Hematopoietic multipotent progenitor cell treated with erythropoietin and hydrocortisone succinate and interleukin-3 and kit ligand, for 4 days (in vitro differentiated cells): ENCODE data around the gene RGL3.
"Not testable (repeated sequence)": the region's sequence is repeated elsewhere in the genome, so short reads cannot be mapped to it uniquely, and the experiment has no call there.

Source experiments
- DNase-seq: peaks from one replicate; pipeline ENCODE4 v3.0.0-alpha.2; 2015

The RGL3 gene

DNA sequence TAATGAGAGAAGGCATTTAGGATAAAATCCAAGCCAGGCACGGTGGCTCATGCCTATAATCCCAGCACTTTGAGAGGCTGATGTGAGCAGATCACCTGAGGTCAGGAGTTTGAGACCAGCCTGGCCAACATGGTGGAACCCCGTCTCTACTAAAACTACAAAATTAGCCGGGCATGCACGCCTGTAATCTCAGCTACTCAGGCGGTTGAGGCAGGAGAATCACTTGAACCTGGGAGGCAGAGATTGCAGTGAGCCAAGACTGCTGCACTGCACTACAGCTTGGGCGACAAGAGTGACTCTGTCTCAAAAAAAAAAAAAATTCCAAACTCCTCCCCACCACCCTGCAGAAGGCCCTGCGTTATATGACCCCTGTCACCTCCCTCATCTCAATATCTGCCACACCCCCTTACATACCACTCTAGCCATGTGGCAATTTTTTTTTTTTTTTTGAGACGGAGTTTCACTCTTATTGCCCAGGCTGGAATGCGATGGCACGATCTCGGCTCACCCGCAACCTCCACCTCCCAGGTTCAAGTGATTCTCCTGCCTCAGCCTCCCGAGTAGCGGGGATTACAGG lies 39.8 kb downstream of the RGL3 start:
- not testable (repeated sequence) for DNase-seq

DNA sequence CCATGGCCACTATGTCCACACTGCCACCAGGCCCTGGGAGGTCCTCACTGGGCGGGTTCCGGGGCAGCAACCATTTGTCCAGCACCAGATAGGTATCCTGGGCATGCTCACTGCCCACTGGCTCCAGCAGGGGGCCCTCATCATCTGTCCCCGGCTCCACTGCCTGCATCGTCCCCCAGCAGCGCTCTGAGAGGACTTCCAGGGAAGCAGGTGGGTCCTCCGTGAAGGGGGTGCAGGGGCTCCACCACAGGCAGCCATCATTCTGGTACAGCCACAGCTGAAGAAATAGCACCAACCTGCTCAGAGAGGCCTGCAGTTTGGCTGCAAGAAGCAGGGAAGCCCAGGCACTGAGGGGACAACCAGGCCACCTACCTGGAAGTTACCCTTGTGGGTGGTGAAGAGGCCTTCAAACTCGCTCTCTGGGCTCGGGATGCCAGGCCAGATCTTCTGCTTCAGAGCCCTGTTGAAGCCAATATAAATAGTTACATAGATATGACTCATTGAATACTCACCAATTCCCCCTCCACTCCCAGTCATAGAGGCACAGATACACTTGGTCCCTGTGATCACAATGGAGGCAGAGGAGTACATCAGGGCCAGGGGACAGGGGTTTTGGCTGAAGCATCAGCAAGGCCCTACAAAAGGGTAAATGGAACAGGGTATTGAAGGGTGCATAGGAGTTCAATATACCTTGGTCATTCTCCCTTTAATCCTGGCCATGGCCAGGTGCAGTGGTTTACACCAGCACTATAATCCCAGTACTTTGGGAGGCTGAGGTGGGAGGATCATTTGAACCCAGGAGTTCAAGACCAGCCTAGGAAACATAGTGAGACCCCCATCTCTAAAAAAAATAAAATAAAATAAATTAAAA lies 40.6 kb downstream of the RGL3 start:
- peak; percentile 75 for DNase-seq

DNA sequence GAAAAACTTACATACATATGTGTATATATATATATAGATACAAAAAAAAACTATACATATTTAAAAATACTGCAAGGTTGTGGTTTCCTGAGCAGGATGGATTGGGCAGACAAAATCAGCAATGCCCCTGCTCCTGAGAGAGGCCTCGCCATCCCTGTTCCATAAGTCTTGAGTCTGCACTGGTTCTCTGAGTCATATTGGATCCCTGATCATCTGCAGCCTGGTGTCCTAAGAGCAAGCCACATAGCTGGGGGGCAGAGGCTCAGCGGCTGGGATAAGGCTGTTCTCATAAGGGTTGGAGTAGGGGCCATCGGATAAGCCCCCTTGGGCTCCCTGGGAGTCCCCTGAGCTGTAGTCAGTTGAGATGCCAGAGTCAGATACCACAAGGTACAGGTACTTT lies 41.4 kb downstream of the RGL3 start:
- DNase-seq = no peak

DNA sequence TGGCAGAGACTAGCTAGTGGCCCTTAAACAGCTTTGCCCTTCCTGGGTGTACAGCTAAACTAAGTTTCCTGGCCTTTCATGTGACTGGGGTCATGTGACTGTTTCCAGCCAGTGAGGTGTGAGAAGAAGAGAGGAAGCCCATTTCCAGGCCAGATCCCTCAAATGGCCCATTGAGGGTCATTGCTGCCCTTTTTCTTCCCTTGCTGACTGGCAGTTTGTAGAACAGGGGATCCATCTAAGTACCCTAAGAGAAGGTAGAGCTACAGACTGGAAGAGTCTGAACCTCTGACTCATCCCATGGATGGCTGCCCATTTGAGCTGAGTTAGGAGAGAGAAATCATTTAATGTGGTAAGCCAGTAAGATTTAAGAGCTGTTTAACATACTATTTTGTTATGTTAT lies 41.9 kb downstream of the RGL3 start:
- peak; percentile 73 for DNase-seq

DNA sequence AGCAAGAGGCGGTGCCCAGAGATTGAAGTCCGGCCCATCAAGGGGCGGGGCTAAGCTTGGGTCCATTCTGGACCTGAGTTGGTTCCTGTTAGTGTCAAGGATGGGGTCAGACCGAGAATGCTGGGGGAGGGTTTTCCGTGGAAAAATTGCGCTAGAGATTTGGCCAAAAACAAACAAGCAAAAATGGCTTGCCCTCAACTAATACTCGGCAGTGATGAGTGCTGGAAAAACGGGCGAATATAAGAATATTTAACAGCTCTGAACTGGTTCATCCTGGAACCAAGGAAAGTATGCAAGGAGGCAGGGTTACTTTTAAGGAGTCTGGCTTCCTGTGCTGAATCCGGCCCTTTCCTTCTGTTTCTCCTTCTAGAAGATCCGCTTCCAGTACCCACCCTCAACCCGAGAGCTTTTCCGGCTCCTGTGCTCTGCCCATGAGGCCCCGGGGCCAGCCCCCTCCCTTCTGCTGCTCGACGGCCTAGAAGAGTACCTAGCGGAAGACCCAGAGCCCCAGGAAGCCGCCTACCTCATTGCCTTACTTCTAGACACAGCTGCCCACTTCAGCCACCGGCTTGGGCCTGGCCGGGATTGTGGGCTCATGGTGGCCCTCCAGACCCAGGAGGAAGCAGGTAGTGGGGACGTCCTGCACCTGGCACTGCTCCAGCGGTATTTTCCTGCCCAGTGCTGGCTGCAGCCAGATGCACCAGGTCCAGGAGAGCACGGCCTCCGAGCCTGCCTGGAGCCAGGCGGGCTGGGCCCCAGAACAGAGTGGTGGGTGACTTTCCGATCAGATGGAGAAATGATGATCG lies 43.8 kb downstream of the RGL3 start:
- peak; percentile 90 for DNase-seq

DNA sequence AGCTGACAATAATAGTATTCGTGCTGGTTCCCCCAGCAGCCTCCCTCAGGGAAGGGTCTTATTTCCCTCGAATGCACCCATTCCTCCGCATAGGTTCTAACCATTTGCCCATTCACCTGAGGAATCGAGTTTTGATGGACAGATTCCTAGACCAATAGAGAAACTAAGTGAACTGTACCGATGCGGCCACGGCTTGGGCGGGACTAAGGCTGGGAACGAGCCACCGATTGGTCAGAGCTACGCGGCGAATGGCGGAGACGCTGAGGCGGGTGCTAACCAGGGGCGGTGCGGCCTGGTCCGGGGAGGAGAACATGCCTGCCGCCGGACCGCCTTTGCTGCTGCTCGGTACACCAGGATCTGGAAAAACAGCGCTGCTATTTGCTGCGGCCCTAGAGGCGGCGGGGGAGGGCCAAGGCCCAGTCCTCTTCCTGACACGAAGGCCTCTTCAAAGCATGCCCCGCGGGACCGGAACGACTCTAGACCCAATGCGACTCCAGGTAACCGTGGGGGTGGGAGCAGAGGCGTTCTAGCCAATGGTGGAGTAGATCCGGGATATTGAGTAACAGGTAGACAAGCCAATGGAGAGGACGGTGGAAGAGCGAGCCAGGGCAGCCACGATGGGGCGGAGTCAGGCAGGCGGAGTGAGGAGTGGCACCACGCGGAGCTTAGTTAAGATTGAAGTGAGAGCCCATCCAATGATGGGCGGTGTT lies 44.5 kb downstream of the RGL3 start, which contains the start of gene SWSAP1:
Gene SWSAP1 (plus strand): TSS at position 234 of the 710 bp plus-strand sequence. CDS start 15 bp downstream, at position 249.
- DNase-seq = peak; percentile 100

DNA sequence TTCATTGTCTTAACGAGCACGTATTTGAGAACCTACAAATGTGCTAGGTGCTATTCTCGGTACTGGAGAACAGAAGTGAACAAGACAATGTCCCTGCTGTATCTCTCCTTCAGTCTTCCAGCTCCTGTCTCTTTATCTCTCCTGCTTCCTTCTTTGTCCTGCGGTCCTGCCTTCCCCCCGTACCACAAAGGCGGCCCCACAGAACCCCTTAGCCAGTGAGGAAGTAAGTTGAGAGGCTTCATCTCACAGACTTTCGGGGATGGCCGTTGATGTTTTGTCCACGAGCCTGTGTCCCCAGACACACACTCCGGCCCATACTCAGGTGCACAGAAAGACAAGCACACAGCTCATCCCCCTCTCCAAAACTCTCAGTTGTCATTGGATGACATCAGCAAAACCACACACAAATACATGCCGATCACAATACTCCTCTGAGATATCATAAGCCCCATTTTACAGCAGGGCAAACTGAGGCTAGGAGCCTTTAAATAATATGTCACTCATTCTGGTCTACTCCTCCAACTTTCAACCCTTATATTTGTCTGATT lies 45.2 kb downstream of the RGL3 start:
- peak; percentile 74 for DNase-seq

DNA sequence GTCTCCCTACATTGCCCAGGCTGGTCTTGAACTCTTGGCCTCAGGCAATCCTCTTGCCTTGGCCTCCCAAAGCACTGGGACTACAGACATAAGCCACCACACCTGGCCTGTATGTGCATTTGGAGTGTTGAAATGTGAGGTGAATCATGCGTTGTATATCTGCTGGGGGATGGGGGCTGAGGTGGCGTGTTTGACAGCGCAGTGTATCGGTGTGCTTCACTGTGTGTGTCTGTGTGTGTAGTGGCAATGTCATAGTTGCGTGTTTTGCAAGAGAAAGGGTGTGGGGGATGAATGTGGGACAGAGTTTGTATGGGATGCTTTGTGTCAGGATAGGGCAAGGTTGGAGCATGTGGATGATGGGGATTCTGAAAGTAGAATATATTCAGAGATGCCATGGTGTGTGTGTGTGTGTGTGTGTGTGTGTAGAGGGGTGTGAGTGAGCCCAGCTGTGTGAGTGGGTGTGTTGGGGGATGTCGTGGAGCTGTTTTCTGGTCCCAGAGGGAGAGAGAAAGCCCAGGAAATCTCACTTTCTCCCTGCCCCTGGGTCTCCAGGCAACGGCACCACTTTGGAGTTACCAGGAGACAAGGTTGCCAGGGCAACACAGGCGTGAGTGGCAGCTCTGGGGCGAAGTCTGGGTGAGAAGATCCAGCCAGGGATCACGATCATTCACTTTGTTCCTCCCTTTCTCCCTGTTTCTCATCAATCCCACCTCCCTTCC lies 45.8 kb downstream of the RGL3 start:
- peak; percentile 76 for DNase-seq

DNA sequence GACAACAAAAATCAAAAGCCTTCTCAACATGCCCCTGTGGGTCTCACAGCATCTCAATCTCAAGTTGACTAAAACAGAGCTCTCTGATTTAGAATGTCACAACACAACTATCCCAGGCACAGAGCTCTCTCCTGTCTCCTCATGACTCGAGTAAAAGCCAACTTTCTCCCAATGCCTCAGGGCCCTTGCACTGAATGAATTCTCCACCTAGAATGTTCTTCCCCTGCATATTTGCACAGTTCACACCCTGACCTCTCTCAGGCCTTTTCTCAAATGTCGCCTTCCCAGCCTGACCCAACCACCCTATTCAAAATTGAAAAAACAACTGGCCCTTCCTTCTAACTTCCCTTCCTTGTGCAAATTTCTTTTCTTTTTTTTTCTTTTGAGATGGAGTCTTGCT lies 48.4 kb downstream of the RGL3 start:
- no peak for DNase-seq

DNA sequence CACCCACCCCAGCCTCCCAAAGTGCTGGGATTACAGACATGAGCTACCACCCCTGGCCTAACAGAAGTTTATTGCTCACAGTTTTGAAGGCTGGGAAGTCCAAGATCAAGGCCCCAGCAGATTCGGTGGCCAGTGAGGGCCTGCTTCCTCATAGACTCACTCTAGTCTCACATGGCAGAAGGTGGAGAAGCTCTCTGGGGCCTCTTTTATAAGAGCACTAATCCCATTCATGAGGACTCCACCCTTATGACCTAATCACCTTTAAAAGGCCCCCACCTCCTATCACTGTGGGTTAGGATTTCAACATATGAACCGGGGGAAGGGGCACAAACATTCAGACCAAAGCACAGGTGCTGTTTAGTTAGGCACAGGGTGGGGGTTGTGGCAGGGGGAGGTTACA lies 51.6 kb downstream of the RGL3 start:
- no peak for DNase-seq

DNA sequence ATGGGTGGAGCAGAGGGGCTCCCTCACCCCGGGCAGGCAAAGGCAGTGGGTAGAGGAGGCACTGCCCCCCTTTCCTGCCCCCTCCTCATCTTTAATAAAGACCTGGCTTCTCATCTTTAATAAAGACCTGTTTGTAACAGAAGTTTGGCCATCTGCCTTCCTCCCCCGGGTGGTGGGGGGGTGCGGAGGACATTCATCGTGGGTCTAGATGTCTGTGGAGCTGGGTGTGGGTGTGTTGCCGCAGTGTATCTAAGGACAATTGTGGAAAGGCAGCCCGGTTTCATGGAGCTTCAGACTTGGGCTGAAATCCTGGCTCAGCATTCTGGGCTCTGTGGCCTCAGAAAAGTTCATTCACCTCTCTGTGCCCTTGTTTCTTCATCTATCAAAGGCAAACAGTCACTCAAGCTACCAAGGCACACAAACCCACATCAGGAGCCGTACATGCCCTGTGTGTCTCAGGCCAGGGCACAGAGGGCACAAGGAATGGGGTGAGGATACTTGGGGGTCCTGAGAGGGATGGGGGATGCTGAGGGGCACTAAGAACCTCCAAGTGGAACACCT lies 53.5 kb downstream of the RGL3 start:
- DNase-seq = no peak

DNA sequence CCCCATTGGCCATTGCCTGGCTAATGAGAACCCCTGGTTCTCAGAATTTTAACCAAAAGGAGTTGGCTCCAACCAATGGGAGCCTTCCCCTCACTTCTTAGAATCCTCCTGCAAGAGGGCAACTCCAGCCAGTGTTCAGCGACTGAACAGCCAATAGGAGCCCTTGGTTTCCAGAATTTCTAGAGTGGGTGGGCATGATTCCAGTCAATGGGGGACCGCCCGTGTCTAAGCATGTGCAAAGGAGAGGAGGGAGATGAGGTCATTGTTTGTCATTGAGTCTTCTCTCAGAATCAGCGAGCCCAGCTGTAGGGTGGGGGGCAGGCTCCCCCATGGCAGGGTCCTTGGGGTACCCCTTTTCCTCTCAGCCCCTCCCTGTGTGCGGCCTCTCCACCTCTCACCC lies 54.2 kb downstream of the RGL3 start:
- no peak for DNase-seq

DNA sequence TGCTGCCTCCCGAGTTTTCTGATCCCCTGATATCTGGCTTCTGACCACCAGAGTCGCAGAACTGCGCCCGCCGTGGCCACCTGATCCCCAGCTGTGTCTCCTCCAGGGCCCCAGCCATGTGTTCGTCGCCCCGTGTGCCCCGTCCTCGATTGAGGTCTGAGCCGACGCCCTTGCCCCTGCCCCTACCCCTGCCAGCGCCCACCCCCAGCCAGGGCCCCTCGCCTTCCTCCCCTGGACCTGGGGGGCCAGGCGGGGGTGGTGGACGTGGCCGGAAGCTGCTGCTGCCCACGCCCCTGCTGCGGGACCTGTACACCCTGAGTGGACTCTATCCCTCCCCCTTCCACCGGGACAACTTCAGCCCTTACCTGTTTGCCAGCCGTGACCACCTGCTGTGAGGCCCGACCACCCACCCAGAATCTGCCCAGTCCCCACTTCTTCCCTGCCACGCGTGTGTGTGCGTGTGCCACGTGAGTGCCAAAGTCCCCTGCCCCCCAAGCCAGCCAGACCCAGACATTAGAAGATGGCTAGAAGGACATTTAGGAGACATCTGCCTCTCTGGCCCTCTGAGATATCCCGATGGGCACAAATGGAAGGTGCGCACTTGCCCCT lies 54.7 kb downstream of the RGL3 start:
- DNase-seq = no peak

DNA sequence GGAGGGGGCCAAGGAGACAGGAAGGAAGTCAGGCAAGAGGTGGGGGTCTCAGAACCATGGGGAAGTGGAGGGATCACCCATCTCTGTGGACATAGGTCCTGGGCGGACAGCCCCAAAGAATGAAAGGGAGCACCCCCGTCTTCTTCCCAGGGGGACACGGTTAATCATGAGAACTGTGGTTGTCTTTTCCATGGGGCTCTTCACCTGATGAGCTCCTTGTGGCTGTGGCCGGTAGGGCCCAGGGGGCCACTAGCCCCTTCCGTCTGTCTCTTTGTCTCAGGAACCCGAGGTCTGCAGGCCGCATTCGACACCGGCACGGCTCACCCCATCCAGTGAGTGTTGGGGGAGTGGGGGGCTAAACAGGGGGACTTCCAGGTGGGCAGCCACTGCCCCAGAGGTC lies 55.2 kb downstream of the RGL3 start:
- no peak for DNase-seq

DNA sequence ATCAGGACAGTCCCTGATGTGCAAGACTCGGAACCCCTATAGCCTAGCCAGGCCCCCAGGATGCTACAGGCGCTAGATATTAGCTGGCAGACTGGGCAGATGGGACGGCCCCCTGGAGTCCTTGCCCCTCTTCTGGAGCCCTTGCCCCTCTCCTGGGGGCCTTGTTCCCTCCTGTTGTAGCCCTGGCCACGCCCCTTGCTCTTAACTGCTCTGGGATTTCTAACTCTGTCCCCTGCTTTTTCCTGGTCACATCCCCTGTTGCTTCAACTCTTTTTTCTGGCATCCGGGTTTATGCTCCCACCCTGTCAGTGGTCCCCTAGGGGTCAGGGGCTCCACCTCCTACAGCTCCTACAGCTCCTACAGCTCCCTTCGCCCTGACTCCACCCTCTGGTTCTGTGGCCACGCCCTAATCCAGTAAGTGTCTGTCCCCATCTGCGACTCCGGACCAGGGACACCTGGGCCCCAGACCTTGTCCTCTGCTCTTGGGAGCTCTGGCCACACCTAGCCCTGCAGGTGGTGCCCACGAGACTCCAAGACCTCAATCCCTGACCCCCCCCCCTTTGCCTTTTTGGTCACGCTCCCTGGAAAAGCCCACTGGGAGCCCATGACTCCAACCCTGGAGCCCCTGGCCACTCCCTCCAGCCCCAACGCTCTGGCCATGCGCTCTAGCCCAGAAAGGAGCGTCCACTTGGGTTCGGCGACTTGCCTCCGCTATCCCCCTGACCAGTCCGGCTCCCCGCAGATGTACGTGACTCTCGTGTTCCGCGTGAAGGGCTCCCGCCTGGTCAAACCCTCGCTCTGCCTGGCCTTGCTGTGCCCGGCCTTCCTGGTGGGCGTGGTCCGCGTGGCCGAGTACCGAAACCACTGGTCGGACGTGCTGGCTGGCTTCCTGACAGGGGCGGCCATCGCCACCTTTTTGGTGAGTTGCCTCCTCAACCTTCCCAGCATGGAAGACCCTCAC lies 57.1 kb downstream of the RGL3 start:
- DNase-seq = no peak

DNA sequence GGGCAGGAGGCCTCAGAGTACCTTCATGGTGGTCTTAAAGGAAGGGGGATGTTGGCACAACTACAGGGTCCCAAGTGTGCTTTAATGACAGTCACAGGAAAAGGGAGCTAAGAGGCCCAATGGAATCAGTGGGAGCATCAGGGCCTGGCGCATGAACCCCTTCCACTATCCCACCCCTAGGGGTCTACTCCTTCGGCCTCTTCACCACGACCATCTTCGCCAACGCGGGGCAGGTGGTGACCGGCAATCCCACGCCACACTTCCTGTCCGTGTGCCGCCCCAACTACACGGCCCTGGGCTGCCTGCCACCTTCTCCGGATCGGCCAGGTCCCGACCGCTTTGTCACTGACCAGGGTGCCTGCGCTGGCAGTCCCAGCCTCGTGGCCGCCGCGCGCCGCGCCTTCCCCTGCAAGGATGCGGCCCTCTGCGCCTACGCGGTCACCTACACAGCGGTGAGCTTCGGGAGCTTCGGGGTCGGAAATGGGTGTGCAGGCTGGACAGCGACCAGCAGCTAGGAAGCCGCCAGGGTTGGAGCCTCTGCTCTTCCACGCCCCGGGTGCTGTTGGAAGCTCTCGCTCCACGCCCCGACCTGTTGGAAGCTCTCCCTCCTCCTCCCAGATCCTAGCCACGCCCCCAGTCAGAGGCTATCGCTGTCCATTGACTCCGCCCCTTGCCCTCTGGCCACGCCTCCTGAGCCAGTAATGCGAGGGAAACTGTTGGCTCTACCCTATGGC lies 57.9 kb downstream of the RGL3 start:
- peak; percentile 51 for DNase-seq

DNA sequence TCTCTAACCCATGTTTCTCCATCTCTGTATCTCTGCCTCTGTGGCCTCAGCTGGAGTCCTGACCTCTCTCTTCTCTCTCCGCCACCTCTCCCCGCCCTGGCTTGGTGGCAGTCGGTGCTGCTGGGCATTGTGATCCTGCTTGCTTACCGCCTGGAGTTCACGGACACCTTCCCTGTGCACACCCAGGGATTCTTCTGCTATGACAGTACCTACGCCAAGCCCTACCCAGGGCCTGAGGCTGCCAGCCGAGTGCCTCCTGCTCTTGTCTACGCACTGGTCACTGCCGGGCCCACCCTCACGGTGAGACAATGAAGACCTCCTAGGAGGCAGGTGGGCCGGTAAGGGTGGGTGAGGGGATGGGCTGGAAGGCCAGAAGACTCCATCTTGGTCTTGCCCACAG lies 59.7 kb downstream of the RGL3 start:
- no peak for DNase-seq

DNA sequence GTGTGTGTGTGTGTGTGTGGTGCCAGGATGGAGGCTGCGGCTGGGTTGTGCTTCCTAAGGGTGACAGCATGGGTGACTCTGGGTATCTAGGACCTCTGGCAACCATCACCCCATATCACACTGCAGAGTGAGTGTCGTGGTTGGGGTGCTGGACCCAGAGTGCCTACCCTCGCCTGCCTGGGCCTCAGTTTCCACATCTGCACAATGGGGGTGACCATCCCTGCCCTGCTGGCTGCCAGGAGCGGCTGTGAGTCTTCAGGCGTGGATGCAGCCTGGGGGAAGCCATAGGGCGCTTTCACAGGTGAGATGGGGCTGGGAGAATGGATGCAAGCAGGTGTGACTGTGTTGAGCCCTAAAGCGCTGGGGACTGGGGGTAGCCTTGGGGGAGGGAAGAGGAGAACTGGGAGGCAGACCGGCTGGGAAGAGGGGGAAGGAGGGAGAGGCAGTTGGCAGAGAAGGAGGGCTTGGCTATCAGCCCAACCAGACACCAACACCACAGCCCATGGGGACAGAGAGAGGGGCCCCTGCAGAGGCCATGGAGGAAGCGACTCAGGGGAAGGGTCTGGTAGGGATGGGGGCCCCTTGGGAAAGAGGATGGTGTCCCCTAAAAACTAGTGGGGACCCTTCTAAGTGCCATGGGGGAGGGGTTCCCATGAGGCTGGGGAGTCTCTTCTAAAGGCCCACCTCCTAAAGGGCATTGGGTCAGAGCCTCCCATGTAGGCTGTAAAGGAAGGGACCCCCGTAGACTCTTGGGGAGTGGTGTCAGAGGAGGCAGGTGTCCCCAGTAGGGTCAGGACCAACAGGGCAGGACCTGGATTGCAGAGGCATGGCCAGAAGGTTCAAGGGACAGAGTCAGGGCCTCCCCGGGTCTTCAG lies 62.2 kb downstream of the RGL3 start:
- DNase-seq = no peak
